Measurements from ENCODE around the gene DMPK.

DNA sequence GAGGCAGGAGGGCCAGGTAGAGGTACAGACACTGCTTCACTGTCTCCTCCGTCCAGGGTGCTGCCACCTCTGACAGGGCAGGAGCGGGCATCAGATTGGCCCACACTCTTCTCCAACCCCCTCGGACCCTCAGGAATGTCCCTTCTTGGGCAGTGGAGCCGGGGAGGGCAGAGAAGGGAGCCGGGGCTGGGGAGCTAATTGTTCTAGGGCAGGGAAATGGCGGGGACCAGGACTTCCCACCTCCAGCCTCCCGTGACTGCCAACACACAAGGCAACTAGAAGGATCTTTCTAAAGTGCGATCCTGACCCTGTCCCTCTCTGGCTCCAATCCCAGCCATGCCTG, 42.9 kb upstream of the DMPK start:
- TF ChIP-seq POLR2AphosphoS5 (IDR thresholded peaks at IDR 0.05; ENCODE audit: low read depth, low read length) (no peak), POLR2A (IDR thresholded peaks at IDR 0.05; ENCODE audit: low read depth, low read length) (no peak), TAF1 (IDR thresholded peaks at IDR 0.05; ENCODE audit: borderline replicate concordance, low read depth, low read length) (no peak)
